G401 (cell line): ENCODE results near the gene SOX4. TPM values are rescaled to one million over a fixed set of nuclear protein-coding genes. Genes with fewer than 3 reads are reported as not detected.
"Not testable (repeated sequence)": the region's sequence is repeated elsewhere in the genome, so short reads cannot be mapped to it uniquely, and the experiment has no call there.

Experiments
- DNase-seq: peaks from one replicate; pipeline ENCODE4 v3.0.0-alpha.2; 2015; ENCODE audit warnings: low spot score
- in situ Hi-C: cut with HindIII; loops from 2 replicates; pipeline ENCODE4 v1.10.0; 2016; ENCODE audit warnings: low sequenced_read_pairs, mixed read lengths
- total RNA-seq: library from RNA; depleted of rRNA; stranded (reverse); fragments of >200 nt; shearing (Covaris generic); gene quantifications from 2 replicates; pipeline ENCODE4 v1.2.3, GENCODE V29; 2014; rRNA removed

SOX4 gene
- total RNA-seq, result 0.17 and 0.25 TPM in 2 replicates

DNA sequence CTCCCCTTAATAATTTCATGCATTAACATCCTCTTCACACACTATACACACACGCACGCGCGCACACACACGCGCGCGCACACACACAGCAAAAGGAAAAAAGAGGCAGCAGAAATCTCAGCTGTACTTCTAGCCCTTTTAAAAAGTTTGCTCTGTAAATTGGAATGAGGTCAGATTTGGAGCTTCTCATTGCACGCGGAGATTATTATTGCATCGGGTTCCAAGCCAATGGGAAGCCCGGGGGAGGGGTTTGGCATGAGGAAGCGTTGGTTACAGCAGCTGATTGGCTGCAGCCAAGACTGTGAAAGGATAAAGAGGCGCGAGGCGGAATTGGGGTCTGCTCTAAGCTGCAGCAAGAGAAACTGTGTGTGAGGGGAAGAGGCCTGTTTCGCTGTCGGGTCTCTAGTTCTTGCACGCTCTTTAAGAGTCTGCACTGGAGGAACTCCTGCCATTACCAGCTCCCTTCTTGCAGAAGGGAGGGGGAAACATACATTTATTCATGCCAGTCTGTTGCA lies at the start of gene SOX4:
Gene SOX4 (plus strand): TSS at position 340 of the 515 bp plus-strand sequence. CDS start 784 bp downstream, outside the sequence.
- in situ Hi-C loops, result no loop called here
- peak; percentile 97 for DNase-seq

DNA sequence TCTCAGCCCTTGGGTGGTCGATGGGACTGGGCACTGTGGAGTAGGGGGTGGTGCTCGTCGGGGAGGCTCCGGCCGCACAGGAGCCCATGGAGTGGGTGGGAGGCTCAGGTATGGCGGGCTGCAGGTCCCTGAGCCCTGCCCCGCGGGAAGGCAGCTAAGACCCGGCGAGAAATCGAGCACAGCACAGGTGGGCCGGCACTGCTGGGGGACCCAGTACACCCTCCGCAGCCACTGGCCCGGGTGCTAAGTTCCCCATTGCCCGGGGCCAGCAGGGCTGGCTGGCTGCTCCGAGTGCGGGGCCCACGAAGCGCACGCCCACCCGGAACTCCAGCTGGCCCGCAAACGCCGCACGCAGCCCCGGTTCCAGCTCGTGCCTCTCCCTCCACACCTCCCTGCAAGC lies 41.3 kb upstream of the SOX4 start:
- DNase-seq, in situ Hi-C loops: not testable (repeated sequence)

GRCh38 chr6:21554286-21554685 lies 39.3 kb upstream of the SOX4 start:
- in situ Hi-C loops, result no loop called here
- no peak for DNase-seq

DNA sequence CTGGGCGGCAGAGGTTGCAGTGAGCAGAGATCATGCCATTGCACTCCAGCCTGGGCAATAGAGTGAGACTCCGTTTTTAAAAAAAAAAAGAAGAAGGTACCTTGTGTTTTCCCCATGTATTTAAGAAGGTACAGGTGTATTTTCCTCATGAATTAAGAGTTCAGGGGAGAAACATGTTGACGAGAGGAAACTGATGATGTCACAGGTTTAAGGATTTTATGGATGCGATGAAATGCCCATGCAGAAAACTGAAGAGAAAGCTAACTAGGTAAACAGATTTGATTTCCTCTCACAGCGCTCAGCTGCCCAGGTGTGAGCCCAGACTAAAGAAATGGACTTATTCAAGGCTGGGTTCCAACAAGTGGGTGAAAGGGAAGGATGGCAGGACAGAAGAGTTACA lies 38.4 kb upstream of the SOX4 start:
- DNase-seq, result no peak
- in situ Hi-C loops, result no loop called here

DNA sequence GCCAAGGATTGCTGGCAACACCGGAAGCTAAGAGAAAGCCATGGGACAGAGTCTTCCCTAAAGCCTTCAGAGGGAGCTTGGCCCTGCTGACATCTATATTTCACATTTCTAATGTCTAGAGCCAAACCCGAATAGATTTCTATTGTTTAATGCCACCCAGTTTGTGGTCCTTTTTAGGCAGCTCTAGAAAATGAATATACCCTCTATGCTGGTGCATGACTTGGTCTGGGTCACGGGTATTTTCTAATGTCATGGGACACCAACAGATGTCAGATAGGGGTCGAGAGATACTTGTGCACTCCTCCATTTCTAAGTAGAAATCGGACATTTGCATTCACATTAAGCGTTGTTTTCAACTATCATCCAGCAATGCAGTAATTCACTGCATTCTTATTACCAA lies 37.0 kb upstream of the SOX4 start:
- DNase-seq, result no peak
- in situ Hi-C loops, result no loop called here

DNA sequence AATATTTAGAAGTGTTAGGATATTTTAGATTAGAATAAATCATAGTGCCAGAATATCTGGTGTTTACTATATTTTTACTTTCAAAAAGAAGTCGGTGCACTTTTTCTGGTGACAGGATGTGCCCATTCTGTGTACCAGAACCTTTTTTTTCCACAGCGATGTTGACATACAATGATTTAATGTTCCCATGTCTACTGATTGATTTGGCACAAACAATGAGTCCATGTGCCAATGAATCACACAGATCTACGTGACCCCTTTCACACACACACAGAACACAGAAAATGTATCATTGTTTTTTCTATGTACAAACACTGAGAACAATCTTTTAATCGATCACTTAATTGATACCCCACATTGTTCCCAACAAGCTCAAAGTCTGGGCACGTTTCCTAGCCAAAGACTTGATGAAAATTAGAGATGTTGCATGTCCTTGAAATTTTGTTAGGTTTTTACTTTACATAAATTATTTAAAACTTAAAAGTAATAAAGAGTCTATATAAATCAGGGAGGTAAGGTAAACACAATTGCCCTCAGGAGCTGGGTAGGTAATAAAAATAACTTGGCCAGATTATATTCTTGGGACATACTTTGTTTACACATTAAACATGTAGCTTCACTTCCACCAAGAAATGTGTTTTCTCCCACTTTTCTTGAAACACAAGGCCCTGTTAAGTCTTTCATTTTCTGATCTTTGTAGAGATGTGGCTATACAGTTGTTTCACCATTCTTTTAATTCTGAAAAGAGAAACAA lies 36.4 kb upstream of the SOX4 start:
- in situ Hi-C loops, result no loop called here

DNA sequence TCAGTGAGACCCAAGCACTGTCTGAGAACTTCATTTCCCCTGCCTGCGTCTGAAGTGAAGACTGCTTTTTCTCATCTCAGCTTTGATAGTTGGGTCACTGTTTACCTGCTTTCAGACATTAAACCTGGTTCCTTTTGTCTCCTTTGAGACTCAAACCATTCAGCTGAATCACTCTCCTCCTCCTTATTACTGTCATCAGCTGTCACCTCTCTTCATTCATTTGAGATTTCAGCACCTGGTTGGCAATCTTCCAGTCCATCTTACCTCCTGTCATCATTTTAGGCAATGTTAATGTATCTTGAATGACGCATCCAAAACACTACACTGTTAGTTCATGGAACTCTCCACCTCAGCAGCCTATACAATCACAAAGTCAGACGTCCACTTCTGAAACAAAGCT lies 34.3 kb upstream of the SOX4 start:
- in situ Hi-C loops, result no loop called here
- DNase-seq, result no peak

More for the DNA sequence above, 36.4 kb upstream of the SOX4 start:
- no peak for DNase-seq

GRCh38 chr6:21560249-21560648 lies 33.3 kb upstream of the SOX4 start:
- DNase-seq, result no peak
- in situ Hi-C loops, result no loop called here

DNA sequence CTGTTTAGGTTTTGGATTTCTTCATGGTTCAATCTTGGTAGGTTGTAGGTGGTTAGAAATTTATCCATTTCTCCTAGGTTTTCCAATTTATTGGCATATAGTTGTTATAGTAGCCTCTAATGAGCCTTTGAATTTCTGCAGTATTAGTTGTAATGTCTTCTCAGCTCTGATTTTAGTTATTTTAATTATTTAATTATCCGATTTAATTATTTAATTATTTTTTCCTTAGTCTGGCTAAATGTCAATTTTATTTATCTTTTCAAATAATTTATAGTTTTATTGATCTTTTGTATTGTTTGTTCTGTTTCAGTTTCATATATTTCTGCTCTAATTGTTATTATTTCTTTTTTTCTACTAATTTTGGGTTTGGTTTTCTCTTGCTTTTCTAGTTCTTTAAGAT lies 28.1 kb upstream of the SOX4 start:
- no peak for DNase-seq
- in situ Hi-C loops, result no loop called here

GRCh38 chr6:21578523-21578922 lies 15.0 kb upstream of the SOX4 start:
- in situ Hi-C loops, result no loop called here
- no peak for DNase-seq

GRCh38 chr6:21582651-21583050 lies 10.9 kb upstream of the SOX4 start:
- in situ Hi-C loops, result no loop called here
- DNase-seq, result no peak

DNA sequence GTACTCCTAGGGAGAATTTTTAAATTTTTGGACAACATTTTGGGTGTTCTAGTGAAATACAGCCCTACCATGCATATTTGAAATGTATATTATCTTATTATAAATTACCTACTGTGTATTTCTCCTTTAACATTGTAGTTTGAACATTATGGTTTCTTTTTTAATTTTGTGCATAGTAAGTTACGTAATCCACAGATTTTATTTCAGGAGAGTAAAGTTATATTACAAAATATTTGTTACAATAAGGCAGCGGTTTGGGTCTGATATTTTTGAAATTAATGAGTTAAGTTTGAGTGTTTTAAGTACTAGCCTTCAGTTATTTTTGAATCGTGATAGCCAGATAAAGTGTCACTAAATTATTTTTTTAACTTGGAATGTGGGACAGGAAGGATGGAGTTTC lies 7.3 kb upstream of the SOX4 start:
- in situ Hi-C loops, result no loop called here

GRCh38 chr6:21586740-21587178 lies 6.8 kb upstream of the SOX4 start:
- in situ Hi-C loops, result no loop called here
- peak; percentile 91 for DNase-seq

More for the DNA sequence above, 7.3 kb upstream of the SOX4 start:
- no peak for DNase-seq

DNA sequence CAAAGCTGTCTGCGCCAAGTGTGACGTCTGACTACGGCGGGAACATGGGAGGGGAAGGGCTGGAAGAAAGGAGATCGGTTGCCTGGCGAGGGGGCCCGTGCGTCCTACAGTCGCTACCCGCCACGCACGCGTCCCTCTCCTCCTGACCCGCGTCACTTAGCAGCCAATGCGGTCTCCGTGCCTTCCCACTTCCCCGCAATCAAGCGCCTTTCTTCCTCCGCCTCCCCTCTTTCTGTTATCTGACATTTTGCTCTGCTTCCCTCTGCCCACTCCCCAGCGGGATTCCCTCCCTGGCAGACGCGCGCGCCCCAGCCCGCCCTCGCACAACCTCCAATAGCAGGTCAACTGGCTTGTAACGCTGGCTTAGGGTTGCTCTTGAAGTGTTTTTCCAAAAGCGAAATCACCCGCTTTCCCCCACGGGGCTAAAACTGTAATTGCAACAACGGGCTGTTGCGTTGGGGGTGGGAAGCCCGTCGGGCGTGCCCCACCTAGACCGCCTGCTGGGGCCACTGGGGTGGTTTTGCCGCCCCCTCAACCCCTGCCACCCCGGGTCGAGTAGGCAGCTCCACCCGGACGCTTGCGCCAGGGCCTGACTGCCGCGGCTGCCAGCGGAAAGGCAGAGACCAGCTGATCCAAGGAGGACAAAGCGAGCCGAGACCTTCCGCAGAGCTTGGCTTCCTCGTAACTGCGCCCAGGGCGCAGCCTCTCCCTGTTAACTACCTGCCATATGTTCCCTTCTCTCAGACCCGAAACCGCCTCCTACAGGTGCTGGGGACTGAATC lies 6.2 kb upstream of the SOX4 start:
- in situ Hi-C loops, result no loop called here

DNA sequence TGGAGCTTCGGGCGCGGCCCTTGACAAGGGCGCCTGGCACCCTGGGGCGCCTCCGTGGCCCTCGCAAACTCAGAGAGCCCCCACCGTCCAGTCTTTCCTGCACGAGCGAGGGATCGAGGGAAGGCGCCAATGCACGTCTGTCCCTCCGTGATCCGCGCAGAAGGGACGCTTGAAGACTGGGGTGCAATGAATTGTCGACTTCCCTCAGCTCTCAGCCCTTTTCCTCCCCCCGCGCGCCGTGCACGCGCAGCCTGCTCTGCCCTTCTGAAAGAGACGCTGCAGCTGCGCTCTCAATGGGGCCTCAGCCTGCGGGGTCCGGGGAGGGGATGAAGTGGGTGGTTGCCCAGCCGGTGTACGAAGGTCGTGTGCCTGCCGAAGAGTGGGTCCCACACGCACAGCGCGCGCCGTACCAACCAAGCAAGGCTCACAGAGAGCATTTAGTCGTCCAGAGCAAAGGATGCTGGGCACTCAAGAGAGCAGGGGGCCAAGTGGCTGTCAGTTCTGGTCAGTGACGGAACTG lies 5.5 kb upstream of the SOX4 start:
- peak; percentile 83 for DNase-seq
- in situ Hi-C loops, result no loop called here

More for the DNA sequence above, 6.2 kb upstream of the SOX4 start:
- DNase-seq, result peak; percentile 86

DNA sequence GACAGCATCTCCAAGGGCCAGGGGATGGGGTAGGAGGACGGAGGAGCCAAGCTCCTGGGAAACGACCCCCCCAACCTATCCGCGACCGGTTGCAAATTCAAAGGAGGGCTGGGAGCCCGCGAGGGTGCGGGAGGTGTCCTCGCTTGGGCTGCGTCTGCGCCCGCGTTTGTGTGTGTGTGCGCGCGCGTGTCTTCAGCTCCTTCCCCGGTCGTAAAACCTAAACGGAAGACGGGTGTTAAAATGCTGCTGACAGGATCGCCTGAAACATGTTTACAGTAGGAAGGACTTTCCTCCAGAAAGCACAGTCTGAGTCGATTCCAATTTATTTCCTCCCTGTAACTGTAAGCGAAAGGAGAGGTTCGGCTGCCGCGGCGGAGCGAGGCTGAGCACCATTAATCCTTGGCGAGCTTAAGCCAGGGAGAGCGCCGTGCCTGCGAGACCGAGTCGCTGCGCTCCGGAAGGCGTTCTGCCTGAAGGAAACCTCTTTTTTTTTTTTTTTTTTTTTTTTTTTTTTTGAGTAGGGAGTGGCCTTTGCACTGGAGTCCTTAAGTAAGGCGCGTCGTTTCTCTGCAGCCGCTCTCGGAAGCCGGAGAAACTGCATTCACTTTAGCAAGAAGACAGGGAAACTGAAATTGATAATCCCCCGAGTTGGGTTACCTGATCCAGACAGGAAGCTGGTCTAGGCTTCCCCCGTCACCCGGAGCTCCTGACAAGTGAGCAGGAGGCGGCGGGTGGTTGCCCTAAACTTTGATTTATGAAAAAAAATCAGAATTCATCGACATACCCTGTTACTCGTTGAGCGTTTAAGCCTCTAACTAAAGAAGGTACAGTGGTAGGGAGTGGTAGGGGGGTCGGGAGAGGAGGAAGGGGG lies 4.8 kb upstream of the SOX4 start:
- in situ Hi-C loops, result no loop called here

DNA sequence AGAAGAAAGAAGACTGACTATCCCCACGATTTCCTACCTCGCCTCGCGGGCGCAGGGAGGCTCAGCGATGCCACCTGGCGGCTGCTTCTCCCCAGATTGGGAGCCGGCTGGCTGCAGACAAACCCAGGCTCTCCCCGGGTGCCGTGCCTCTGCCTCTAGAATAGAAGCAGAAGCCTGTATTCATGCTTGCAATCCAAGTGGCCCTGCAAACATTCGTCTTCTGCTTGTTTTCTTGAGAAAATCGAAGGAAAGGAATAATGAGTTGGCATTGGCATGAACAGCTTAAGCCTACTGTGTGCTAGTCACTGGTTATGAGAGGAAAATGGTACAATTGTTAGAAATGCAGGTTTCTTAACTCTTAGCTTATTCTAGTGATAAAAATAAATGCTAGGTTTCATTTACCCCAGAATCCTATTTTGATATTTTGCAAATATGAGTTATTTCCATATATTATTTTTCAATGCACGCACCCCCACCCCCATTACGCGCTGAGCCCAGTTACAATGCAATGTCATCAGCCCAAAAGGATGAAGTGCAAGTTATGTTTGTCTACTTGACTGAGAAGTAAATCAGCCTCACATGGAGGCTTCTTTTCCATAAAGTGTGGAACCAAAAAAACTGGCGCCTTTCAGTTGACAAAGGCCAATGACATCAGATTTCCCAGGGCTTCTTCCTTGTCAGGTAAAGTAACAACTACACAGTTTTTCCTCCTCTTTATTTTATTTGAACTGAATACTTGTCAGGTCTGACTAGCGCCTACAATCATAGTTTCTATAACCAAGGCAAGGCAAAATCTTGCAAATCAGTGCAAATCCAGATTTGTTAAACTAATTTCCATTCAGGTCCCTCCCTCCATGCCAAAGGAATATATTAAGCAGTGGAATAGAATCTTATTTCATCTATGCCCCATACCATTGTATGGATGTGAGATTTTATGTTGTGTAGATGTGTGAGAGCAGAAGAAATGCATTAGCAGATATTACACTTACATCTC lies 3.9 kb upstream of the SOX4 start:
- in situ Hi-C loops, result no loop called here
- DNase-seq, result peak; percentile 88

More for the DNA sequence above, 4.8 kb upstream of the SOX4 start:
- DNase-seq, result peak; percentile 76

GRCh38 chr6:21590346-21590745 lies 3.2 kb upstream of the SOX4 start:
- in situ Hi-C loops, result no loop called here
- DNase-seq, result no peak
